ENCODE results near the gene DOCK9. TPM values are rescaled to one million over a fixed set of nuclear protein-coding genes. Genes with fewer than 3 reads are reported as not detected.

DOCK9 gene
- total RNA-seq, 6 experiments from 2014 or later, result 21.8 to 30.5 (median 25.5) TPM

GRCh38 chr13:98967491-98967890 lies 10.4 kb downstream of the DOCK9 start:
- TF ChIP-seq CTCF (IDR thresholded peaks at IDR 0.05), result no peak
- no peaks in the 10 kb centered on the region; the same call in none of the 2 replicates for H3K27me3 Mint-ChIP-seq (ENCODE audit: insufficient read depth)
- H3K36me3 Mint-ChIP-seq (ENCODE audit: low read depth), result peaks cover 13% of the 10 kb centered on the region; the same call in 1 of the 2 replicates
- no peaks in the 10 kb centered on the region for H3K9me3 Mint-ChIP-seq
- H3K4me3 Mint-ChIP-seq, result no peak overlapping the region
- H3K27ac Mint-ChIP-seq, result no peak overlapping the region
- peaks cover 32% of the 10 kb centered on the region for H3K4me1 Mint-ChIP-seq (ENCODE audit: low read depth)
- no peak for DNase-seq

- Mint-ChIP-seq H3K27ac (no peak overlapping the region), H3K9me3 (no peaks in the 10 kb centered on the region), H3K36me3 (ENCODE audit: low read depth) (peaks cover 13% of the 10 kb centered on the region; the same call in 1 of the 2 replicates), H3K27me3 (ENCODE audit: insufficient read depth) (no peaks in the 10 kb centered on the region; the same call in none of the 2 replicates), H3K4me1 (ENCODE audit: low read depth) (peaks cover 28% of the 10 kb centered on the region), H3K4me3 (no peak overlapping the region)
- DNase-seq, result no peak
- TF ChIP-seq CTCF (IDR thresholded peaks at IDR 0.05), result no peak
These were observed 11.8 kb downstream of the DOCK9 start for GRCh38 chr13:98966019-98966418.

- TF ChIP-seq CTCF (IDR thresholded peaks at IDR 0.05), result no peak
- Mint-ChIP-seq H3K27me3 (ENCODE audit: insufficient read depth) (no peaks in the 10 kb centered on the region; the same call in none of the 2 replicates), H3K27ac (no peak overlapping the region), H3K9me3 (no peaks in the 10 kb centered on the region), H3K4me3 (no peak overlapping the region), H3K36me3 (ENCODE audit: low read depth) (peaks cover 13% of the 10 kb centered on the region; the same call in 1 of the 2 replicates), H3K4me1 (ENCODE audit: low read depth) (peaks cover 21% of the 10 kb centered on the region)
- no peak for DNase-seq
These were observed 12.5 kb downstream of the DOCK9 start for GRCh38 chr13:98965325-98965724.

GRCh38 chr13:98963917-98964316 lies 13.9 kb downstream of the DOCK9 start:
- H3K4me3 Mint-ChIP-seq, result no peak overlapping the region
- no peak for TF ChIP-seq CTCF (IDR thresholded peaks at IDR 0.05)
- H3K27ac Mint-ChIP-seq, result no peak overlapping the region
- no peaks in the 10 kb centered on the region; the same call in none of the 2 replicates for H3K27me3 Mint-ChIP-seq (ENCODE audit: insufficient read depth)
- DNase-seq, result no peak
- H3K4me1 Mint-ChIP-seq (ENCODE audit: low read depth), result peaks cover 14% of the 10 kb centered on the region
- peaks cover 7% of the 10 kb centered on the region; the same call in 1 of the 2 replicates for H3K36me3 Mint-ChIP-seq (ENCODE audit: low read depth)
- no peaks in the 10 kb centered on the region for H3K9me3 Mint-ChIP-seq

- no peak for DNase-seq
- Mint-ChIP-seq H3K27ac (no peak overlapping the region), H3K27me3 (ENCODE audit: insufficient read depth) (no peaks in the 10 kb centered on the region; the same call in 1 of the 2 replicates), H3K4me1 (ENCODE audit: low read depth) (peaks cover 14% of the 10 kb centered on the region), H3K36me3 (ENCODE audit: low read depth) (peaks cover 7% of the 10 kb centered on the region; the same call in 1 of the 2 replicates), H3K9me3 (no peaks in the 10 kb centered on the region), H3K4me3 (no peak overlapping the region)
- TF ChIP-seq CTCF (IDR thresholded peaks at IDR 0.05), result no peak
These were observed 14.8 kb downstream of the DOCK9 start for GRCh38 chr13:98962901-98963590.

All from HFFc6 (cell line).